Measurements from ENCODE around the gene TAB3.

The TAB3 gene

GRCh38 chrX:30883138-30883537 is 5.9 kb downstream of the TAB3 start:
- H3K27me3 ChIP-seq (ENCODE audit: insufficient read depth, low read length): no peaks in the 10 kb centered on the region
- 88% methylated on average over 2 of the region's 2 CpGs for WGBS
- H3K9me3 ChIP-seq (ENCODE audit: insufficient read depth, low read depth, low read length): no peaks in the 10 kb centered on the region
- H3K4me1 ChIP-seq (ENCODE audit: insufficient read depth, low read length): 0 out of 2 replicates have a peak, but pooled peaks cover 2% of the 10 kb centered on the region
- H3K36me3 ChIP-seq (ENCODE audit: insufficient read depth, low read length): no peaks in the 10 kb centered on the region
- H3K4me3 ChIP-seq (ENCODE audit: low read length): no peak overlapping the region
- no peak overlapping the region for H3K9ac ChIP-seq (ENCODE audit: low read depth, low read length)
- H3K27ac ChIP-seq (ENCODE audit: low read depth, low read length): no peak overlapping the region

GRCh38 chrX:30881797-30882196 is 7.3 kb downstream of the TAB3 start:
- no peak overlapping the region for H3K27ac ChIP-seq (ENCODE audit: low read depth, low read length)
- no peak overlapping the region for H3K9ac ChIP-seq (ENCODE audit: low read depth, low read length)
- no peaks in the 10 kb centered on the region for H3K9me3 ChIP-seq (ENCODE audit: insufficient read depth, low read depth, low read length)
- H3K4me3 ChIP-seq (ENCODE audit: low read length): no peak overlapping the region
- H3K4me1 ChIP-seq (ENCODE audit: insufficient read depth, low read length): no peaks in the 10 kb centered on the region
- H3K27me3 ChIP-seq (ENCODE audit: insufficient read depth, low read length): no peaks in the 10 kb centered on the region
- WGBS: no CpG with 5 or more reads among the region's 1 CpG
- no peaks in the 10 kb centered on the region for H3K36me3 ChIP-seq (ENCODE audit: insufficient read depth, low read length)

GRCh38 chrX:30881390-30881789 is 7.7 kb downstream of the TAB3 start:
- H3K9me3 ChIP-seq (ENCODE audit: insufficient read depth, low read depth, low read length): no peaks in the 10 kb centered on the region
- no peak overlapping the region for H3K27ac ChIP-seq (ENCODE audit: low read depth, low read length)
- no peaks in the 10 kb centered on the region for H3K27me3 ChIP-seq (ENCODE audit: insufficient read depth, low read length)
- peaks cover 4% of the 10 kb centered on the region; the same call in 1 of the 2 replicates for H3K4me1 ChIP-seq (ENCODE audit: insufficient read depth, low read length)
- no CpG with 5 or more reads among the region's 1 CpG for WGBS
- H3K36me3 ChIP-seq (ENCODE audit: insufficient read depth, low read length): no peaks in the 10 kb centered on the region
- no peak overlapping the region for H3K9ac ChIP-seq (ENCODE audit: low read depth, low read length)
- no peak overlapping the region for H3K4me3 ChIP-seq (ENCODE audit: low read length)

- no peaks in the 10 kb centered on the region for H3K36me3 ChIP-seq (ENCODE audit: insufficient read depth, low read length)
- H3K4me3 ChIP-seq (ENCODE audit: low read length): no peak overlapping the region
- peaks cover 4% of the 10 kb centered on the region; the same call in 1 of the 2 replicates for H3K4me1 ChIP-seq (ENCODE audit: insufficient read depth, low read length)
- no peaks in the 10 kb centered on the region for H3K27me3 ChIP-seq (ENCODE audit: insufficient read depth, low read length)
- no peak overlapping the region for H3K27ac ChIP-seq (ENCODE audit: low read depth, low read length)
- no peaks in the 10 kb centered on the region for H3K9me3 ChIP-seq (ENCODE audit: insufficient read depth, low read depth, low read length)
- 90% methylated on average over 2 of the region's 3 CpGs for WGBS
- no peak overlapping the region for H3K9ac ChIP-seq (ENCODE audit: low read depth, low read length)
These were observed 9.0 kb downstream of the TAB3 start for GRCh38 chrX:30880058-30880457.

DNA sequence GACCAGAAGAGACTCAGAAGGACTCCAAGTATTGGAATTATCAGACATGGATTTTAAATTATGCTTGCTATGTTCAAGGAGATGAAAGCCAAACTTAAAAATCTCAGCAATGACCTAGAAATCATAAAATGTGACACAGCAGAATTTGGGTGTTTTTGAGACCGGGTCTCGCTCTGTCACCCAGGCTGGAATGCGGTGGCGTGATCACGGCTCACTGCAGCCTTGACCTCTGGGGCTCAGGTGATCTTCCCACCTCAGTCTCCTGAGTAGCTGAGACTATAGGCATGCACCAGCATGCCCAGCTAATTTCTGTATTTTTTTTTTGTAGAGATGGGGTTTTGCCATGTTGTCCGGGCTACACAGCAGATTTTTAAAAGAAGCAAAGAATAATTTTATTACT is 12.7 kb downstream of the TAB3 start:
- Histone ChIP-seq H3K9me3 (ENCODE audit: insufficient read depth, low read depth, low read length) (no peaks in the 10 kb centered on the region), H3K9ac (ENCODE audit: low read depth, low read length) (no peak overlapping the region), H3K4me1 (ENCODE audit: insufficient read depth, low read length) (peaks cover 4% of the 10 kb centered on the region; the same call in 1 of the 2 replicates), H3K4me3 (ENCODE audit: low read length) (no peak overlapping the region), H3K36me3 (ENCODE audit: insufficient read depth, low read length) (no peaks in the 10 kb centered on the region), H3K27ac (ENCODE audit: low read depth, low read length) (no peak overlapping the region), H3K27me3 (ENCODE audit: insufficient read depth, low read length) (no peaks in the 10 kb centered on the region)
- WGBS: 98% methylated on average over 5 of the region's 6 CpGs

DNA sequence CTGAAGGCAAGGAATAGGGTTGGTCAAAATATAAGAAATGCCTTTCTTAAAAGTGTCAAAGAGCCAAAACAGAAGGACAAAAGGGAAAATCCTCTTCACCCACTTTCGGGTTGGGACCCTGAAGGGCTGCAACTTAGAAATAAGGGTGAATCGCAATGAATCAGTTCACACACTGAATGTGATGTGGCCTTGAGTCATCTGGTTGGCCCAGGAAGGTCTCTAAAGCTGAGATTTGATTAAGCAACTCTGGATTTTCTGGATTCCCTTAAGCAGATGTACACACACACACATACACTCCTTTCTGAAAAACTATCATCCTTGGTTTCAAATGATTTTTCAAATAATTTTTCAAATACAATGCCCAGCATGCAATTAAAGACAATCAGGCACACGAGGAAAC is 13.1 kb downstream of the TAB3 start:
- WGBS: 92% methylated on average over 3 of the region's 3 CpGs
- Histone ChIP-seq H3K36me3 (ENCODE audit: insufficient read depth, low read length) (no peaks in the 10 kb centered on the region), H3K9me3 (ENCODE audit: insufficient read depth, low read depth, low read length) (no peaks in the 10 kb centered on the region), H3K4me1 (ENCODE audit: insufficient read depth, low read length) (peaks cover 4% of the 10 kb centered on the region; the same call in 1 of the 2 replicates), H3K27ac (ENCODE audit: low read depth, low read length) (no peak overlapping the region), H3K9ac (ENCODE audit: low read depth, low read length) (no peak overlapping the region), H3K27me3 (ENCODE audit: insufficient read depth, low read length) (no peaks in the 10 kb centered on the region), H3K4me3 (ENCODE audit: low read length) (no peak overlapping the region)

DNA sequence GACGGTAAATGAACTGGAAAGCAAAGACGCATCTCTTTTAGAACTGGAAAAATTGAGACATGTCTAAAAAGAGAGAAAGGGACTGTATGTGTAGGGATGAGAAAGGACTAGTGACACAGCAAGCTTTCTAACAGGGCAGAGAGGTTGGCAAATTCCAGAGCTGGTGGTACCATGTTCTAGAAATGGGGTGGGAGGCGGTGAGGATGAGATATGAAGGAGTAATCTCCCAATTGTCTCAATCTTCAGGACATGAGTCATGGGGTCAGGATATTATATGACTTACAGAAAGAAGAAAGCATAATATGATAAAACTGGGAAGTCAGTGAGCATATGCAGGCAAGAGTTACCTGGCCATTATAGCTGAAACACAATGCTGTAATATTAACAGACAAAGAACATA is 14.2 kb downstream of the TAB3 start:
- H3K27ac ChIP-seq (ENCODE audit: low read depth, low read length): no peak overlapping the region
- H3K36me3 ChIP-seq (ENCODE audit: insufficient read depth, low read length): no peaks in the 10 kb centered on the region
- peaks cover 4% of the 10 kb centered on the region; the same call in 1 of the 2 replicates for H3K4me1 ChIP-seq (ENCODE audit: insufficient read depth, low read length)
- H3K9ac ChIP-seq (ENCODE audit: low read depth, low read length): no peak overlapping the region
- no peak overlapping the region for H3K4me3 ChIP-seq (ENCODE audit: low read length)
- 95% methylated on average over 3 of the region's 3 CpGs for WGBS
- no peaks in the 10 kb centered on the region for H3K27me3 ChIP-seq (ENCODE audit: insufficient read depth, low read length)
- no peaks in the 10 kb centered on the region for H3K9me3 ChIP-seq (ENCODE audit: insufficient read depth, low read depth, low read length)

DNA sequence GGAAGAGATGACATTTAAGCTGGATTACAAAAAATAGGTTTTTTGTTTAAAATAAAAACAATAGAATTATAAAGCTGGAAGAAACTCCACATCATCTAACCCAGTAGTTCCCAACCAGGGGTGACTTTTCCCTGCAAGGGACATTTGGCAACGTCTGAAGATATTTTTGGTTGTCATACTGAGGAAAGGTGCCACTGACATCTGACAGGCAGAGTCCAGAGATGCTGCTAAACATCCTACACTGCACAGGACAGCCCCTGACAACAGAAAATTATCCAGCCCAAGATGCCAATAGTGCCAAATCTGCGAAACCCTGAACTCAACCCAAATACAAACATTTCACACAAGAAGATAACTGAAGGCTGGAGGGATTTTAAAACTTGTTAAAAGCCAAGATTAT is 18.5 kb downstream of the TAB3 start:
- peaks cover 9% of the 10 kb centered on the region; the same call in 1 of the 2 replicates for H3K36me3 ChIP-seq (ENCODE audit: insufficient read depth, low read length)
- no peak overlapping the region for H3K27ac ChIP-seq (ENCODE audit: low read depth, low read length)
- no peak overlapping the region for H3K4me3 ChIP-seq (ENCODE audit: low read length)
- H3K9ac ChIP-seq (ENCODE audit: low read depth, low read length): no peak overlapping the region
- no peaks in the 10 kb centered on the region for H3K27me3 ChIP-seq (ENCODE audit: insufficient read depth, low read length)
- H3K4me1 ChIP-seq (ENCODE audit: insufficient read depth, low read length): no peaks in the 10 kb centered on the region
- H3K9me3 ChIP-seq (ENCODE audit: insufficient read depth, low read depth, low read length): no peaks in the 10 kb centered on the region
- 75% methylated on average over 1 of the region's 2 CpGs for WGBS

- Histone ChIP-seq H3K9me3 (ENCODE audit: insufficient read depth, low read depth, low read length) (no peaks in the 10 kb centered on the region), H3K27me3 (ENCODE audit: insufficient read depth, low read length) (no peaks in the 10 kb centered on the region), H3K36me3 (ENCODE audit: insufficient read depth, low read length) (peaks cover 9% of the 10 kb centered on the region; the same call in 1 of the 2 replicates), H3K4me1 (ENCODE audit: insufficient read depth, low read length) (no peaks in the 10 kb centered on the region), H3K9ac (ENCODE audit: low read depth, low read length) (no peak overlapping the region), H3K27ac (ENCODE audit: low read depth, low read length) (no peak overlapping the region), H3K4me3 (ENCODE audit: low read length) (no peak overlapping the region)
- no CpG with 5 or more reads among the region's 1 CpG for WGBS
These were observed 23.4 kb downstream of the TAB3 start for GRCh38 chrX:30865612-30866011.

GRCh38 chrX:30865015-30865414 is 24.0 kb downstream of the TAB3 start:
- H3K27ac ChIP-seq (ENCODE audit: low read depth, low read length): no peak overlapping the region
- no peak overlapping the region for H3K4me3 ChIP-seq (ENCODE audit: low read length)
- H3K27me3 ChIP-seq (ENCODE audit: insufficient read depth, low read length): no peaks in the 10 kb centered on the region
- peaks cover 9% of the 10 kb centered on the region; the same call in 1 of the 2 replicates for H3K36me3 ChIP-seq (ENCODE audit: insufficient read depth, low read length)
- no peaks in the 10 kb centered on the region for H3K9me3 ChIP-seq (ENCODE audit: insufficient read depth, low read depth, low read length)
- no peak overlapping the region for H3K9ac ChIP-seq (ENCODE audit: low read depth, low read length)
- WGBS: 26% methylated on average over 3 of the region's 3 CpGs
- no peaks in the 10 kb centered on the region for H3K4me1 ChIP-seq (ENCODE audit: insufficient read depth, low read length)

DNA sequence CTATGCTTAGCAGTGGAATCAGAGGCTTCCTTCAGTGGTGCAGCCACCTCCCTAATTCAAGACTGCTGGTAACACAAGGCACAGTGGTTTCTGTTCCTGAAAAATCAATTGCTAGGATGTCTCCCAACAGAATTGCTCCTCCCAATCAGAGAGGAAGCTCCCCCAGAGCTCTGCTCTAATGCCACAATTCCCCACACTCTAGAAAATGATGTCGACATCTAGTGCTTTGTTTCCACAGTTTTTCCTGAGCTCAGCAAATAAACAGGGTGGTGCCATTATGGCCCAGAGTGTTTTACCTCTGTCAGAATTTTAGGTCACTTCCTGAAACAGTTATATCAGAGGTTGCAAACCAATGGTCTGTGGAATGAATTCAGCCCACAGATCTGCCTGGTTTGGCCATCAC is 24.7 kb downstream of the TAB3 start:
- 97% methylated on average over 1 of the region's 1 CpG for WGBS
- H3K4me3 ChIP-seq (ENCODE audit: low read length): no peak overlapping the region
- H3K27ac ChIP-seq (ENCODE audit: low read depth, low read length): no peak overlapping the region
- no peaks in the 10 kb centered on the region for H3K9me3 ChIP-seq (ENCODE audit: insufficient read depth, low read depth, low read length)
- no peaks in the 10 kb centered on the region for H3K27me3 ChIP-seq (ENCODE audit: insufficient read depth, low read length)
- peaks cover 9% of the 10 kb centered on the region; the same call in 1 of the 2 replicates for H3K36me3 ChIP-seq (ENCODE audit: insufficient read depth, low read length)
- H3K4me1 ChIP-seq (ENCODE audit: insufficient read depth, low read length): no peaks in the 10 kb centered on the region
- no peak overlapping the region for H3K9ac ChIP-seq (ENCODE audit: low read depth, low read length)

- no peak overlapping the region for H3K27ac ChIP-seq (ENCODE audit: low read depth, low read length)
- no peaks in the 10 kb centered on the region; the same call in 1 of the 2 replicates for H3K4me1 ChIP-seq (ENCODE audit: insufficient read depth, low read length)
- H3K27me3 ChIP-seq (ENCODE audit: insufficient read depth, low read length): no peaks in the 10 kb centered on the region
- no peaks in the 10 kb centered on the region for H3K9me3 ChIP-seq (ENCODE audit: insufficient read depth, low read depth, low read length)
- H3K36me3 ChIP-seq (ENCODE audit: insufficient read depth, low read length): peaks cover 13% of the 10 kb centered on the region; the same call in 1 of the 2 replicates
- WGBS: 80% methylated on average over 1 of the region's 1 CpG
- H3K9ac ChIP-seq (ENCODE audit: low read depth, low read length): no peak overlapping the region
- no peak overlapping the region for H3K4me3 ChIP-seq (ENCODE audit: low read length)
These were observed 25.1 kb downstream of the TAB3 start for GRCh38 chrX:30863974-30864373.

Measured in HUES64 (cell line).